Measurements from ENCODE around the gene MERTK. TPM values are rescaled to one million over a fixed set of nuclear protein-coding genes. Genes with fewer than 3 reads are reported as not detected.

Gene MERTK
- total RNA-seq, 4 donors from 2014 or later: 3.4 to 9.7 (median 4.9) TPM

DNA sequence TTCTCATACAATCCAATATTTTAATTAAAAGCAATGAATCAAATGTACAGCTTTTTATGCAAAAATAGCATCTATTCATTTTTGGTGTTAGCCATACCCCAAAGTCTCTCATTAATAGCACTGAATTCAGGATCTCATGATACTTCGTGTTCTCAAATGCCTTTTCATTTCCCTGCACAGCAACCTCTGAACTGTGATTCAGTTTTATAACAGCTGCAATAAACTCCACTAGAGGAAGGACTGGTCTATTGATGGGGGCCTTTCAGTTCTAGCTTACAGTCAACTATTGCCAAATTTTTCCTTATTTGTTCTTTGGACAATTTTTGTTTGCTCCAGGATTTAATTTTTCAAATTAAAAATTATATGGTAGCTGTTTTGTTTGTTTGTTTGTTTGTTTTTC, 151.9 kb downstream of the MERTK start:
- no peak for DNase-seq (ENCODE audit: low spot score in 2 of 2)
- intact Hi-C loops (cut with DNase I; ENCODE audit: low total_unique reads): no loop called here
- 90 to 98% methylated on average over 1 of the region's 1 CpG for WGBS, 2 donors
- TF ChIP-seq POLR2A (IDR thresholded peaks at IDR 0.05): no peak
- no peak for TF ChIP-seq CTCF (IDR thresholded peaks at IDR 0.05)
- no peak overlapping the region for H3K4me3 ChIP-seq (ENCODE audit: low read depth, poor library complexity, severe bottlenecking)

DNA sequence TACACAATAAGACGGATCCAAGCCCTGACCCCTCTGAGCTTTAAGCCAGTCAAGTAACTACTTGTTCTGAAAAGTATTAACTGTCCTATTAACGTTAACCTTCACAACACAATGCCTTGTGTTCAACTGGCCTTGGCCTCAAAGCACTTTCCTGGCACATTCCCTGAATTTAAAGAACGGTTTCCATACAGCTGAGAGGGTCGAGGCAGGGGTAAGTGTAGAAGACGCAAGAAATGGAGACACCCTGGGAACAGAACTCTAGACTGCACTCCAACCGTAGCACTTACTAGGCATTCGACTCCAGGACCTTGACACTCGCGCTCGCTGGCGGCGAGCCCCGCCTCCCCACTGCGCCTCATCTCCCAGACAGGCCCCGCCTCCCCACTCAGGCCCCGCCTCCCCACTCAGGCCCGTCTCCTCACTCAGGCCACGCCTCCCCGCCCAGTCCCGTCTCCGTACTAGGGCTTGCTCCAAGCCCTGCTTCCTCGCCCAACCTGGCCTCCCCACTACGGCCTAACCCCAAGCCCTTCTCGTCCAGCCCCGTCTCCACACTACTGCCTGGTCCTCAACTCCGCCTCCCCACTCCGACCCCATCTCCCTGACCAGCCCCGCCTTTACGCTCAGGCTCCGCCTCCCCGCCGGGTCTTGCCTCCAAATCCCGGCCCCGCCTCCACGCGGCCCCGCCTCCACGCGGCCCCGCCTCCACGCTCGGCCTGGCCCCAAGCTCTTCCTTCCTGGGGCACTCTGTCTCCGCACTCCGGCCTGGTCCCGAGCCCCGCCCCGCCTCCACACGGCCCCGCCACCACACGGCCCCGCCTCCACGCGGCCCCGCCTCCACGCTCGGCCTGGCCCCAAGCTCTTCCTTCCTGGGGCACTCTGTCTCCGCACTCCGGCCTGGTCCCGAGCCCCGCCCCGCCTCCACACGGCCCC, 155.8 kb downstream of the MERTK start:
- TF ChIP-seq CTCF (IDR thresholded peaks at IDR 0.05) (peak in 1 of 3 donors; percentile 54), POLR2A (IDR thresholded peaks at IDR 0.05) (no peak)
- DNase-seq (ENCODE audit: low spot score in 2 of 2): peak; percentile 98 to 100
- WGBS, 2 donors: 1 to 2% methylated on average over 49 to 55 of the region's 62 CpGs
- H3K4me3 ChIP-seq (ENCODE audit: low read depth, poor library complexity, severe bottlenecking): peak overlapping the region; percentile 30
- intact Hi-C loops (cut with DNase I; ENCODE audit: low total_unique reads): no loop called here

DNA sequence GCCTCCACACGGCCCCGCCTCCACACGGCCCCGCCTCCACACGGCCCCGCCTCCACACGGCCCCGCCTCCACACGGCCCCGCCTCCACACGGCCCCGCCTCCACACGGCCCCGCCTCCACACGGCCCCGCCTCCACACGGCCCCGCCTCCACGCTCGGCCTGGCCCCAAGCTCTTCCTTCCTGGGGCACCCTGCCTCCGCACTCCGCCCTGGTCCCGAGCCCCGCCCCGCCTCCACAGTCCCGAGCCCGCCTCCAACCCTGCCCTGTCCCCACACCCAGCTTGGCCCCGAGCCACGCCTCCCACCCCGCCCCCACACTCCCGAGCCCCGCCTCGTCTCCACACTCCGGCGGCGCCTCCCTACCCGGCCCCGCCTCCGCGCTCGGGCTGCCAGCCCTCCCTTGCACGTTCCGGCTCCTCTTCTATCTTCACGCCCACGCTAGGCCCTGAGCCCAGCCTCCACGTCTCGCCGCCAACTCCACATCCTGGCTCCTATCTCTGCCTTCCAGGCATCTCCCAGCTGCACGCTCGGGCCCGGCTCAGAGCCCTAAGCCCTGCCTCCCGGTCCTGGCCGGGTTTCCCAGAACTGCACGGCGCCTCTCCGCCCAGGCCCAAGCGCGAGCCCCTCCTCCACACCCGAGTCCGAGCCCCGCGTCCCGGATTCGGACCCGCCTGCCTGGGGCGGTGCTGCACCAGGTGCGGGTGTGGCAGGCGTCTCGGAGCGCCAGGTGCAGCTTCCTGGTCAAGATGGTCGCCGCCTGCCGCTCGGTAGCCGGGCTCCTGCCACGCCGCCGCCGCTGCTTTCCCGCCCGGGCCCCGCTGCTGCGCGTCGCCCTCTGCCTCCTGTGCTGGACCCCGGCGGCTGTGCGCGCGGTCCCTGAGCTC, 156.7 kb downstream of the MERTK start, which contains the start of gene TMEM87B:
Gene TMEM87B, plus strand, starts transcription at position 423 of the 883 bp plus-strand sequence. Its CDS starts 323 bp downstream, at position 746.
- WGBS, 2 donors: 1 to 2% methylated on average over 25 to 43 of the region's 90 CpGs
- intact Hi-C loops (cut with DNase I; ENCODE audit: low total_unique reads): no loop called here
- DNase-seq (ENCODE audit: low spot score in 2 of 2): peak; percentile 97 to 99
- no peak for TF ChIP-seq CTCF (IDR thresholded peaks at IDR 0.05)
- TF ChIP-seq POLR2A (IDR thresholded peaks at IDR 0.05): no peak
- peak within 1 kb of the TSS; percentile 71 for H3K4me3 ChIP-seq (ENCODE audit: low read depth, poor library complexity, severe bottlenecking)

- intact Hi-C loops (cut with DNase I; ENCODE audit: low total_unique reads): no loop called here
- 0% methylated on average over 24 to 39 of the region's 42 CpGs for WGBS, 2 donors
Measured at GRCh38 chr2:112055730-112056625, 157.6 kb downstream of the MERTK start.

More at GRCh38 chr2:112055730-112056625, 157.6 kb downstream of the MERTK start:
- H3K4me3 ChIP-seq (ENCODE audit: low read depth, poor library complexity, severe bottlenecking): peak overlapping the region; percentile 71
- DNase-seq (ENCODE audit: low spot score in 2 of 2): peak; percentile 80 to 92
- TF ChIP-seq CTCF (IDR thresholded peaks at IDR 0.05) (no peak), POLR2A (IDR thresholded peaks at IDR 0.05) (no peak)
